Muscle layer of colon (tissue), 2 donors: ENCODE results near the gene PYHIN1.

Experiments
- H3K27ac ChIP-seq: one replicate; pipeline ENCODE4 v1.7.0; 2013; ENCODE audit warnings: low read depth, mild to moderate bottlenecking, low read length, moderate library complexity
- H3K27me3 ChIP-seq, 2 donors: one replicate each; pipeline ENCODE4 v1.7.0; 2013; ENCODE audit warnings: low read length in 2 of 2, mild to moderate bottlenecking in 2 of 2; ENCODE audit not compliant: insufficient read depth in 2 of 2, control insufficient read depth in 1 of 2
- H3K36me3 ChIP-seq: one replicate; pipeline ENCODE4 v1.7.0; 2013; ENCODE audit warnings: mild to moderate bottlenecking, low read length; ENCODE audit not compliant: insufficient read depth
- H3K4me1 ChIP-seq: one replicate; pipeline ENCODE4 v1.7.0; 2013; ENCODE audit warnings: mild to moderate bottlenecking, low read length; ENCODE audit not compliant: insufficient read depth
- H3K4me3 ChIP-seq, 2 donors: one replicate each; pipeline ENCODE4 v1.7.0; 2013; ENCODE audit warnings: low read length in 2 of 2, low read depth in 1 of 2, mild to moderate bottlenecking in 1 of 2, moderate library complexity in 1 of 2
- H3K9ac ChIP-seq: one replicate; pipeline ENCODE4 v1.7.0; 2013; ENCODE audit warnings: low read length
- H3K9me3 ChIP-seq: one replicate; pipeline ENCODE4 v1.7.0; 2013; ENCODE audit warnings: mild to moderate bottlenecking, low read length
- donor health status: abdominal sarcoma.
- donor health status: Adenocarcinoma of cecum.

The PYHIN1 gene

GRCh38 chr1:158979229-158979628 is 47.9 kb downstream of the PYHIN1 start:
- Histone ChIP-seq H3K9me3 (no peaks in the 10 kb centered on the region), H3K4me1 (no peaks in the 10 kb centered on the region), H3K27me3 (no peaks in the 10 kb centered on the region)

DNA sequence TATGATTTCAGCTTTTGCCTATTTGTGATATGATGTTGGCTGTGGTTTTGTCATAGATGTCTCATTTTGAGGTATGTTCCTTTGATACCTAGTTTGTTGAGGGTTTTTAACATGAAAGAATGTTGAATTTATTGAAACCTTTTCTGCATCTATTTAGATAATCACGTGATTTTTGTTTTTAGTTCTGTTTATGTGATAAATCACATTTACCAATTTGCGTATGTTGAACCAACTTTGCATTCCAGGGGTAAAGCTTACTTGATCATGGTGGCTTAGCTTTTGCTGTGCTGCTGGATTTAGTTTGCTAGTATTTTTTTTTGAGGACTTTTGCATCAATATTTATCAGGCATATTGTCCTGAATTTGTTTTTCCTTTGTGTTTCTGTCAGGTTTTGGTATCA is 51.9 kb downstream of the PYHIN1 start:
- H3K4me1 ChIP-seq: no peaks in the 10 kb centered on the region
- no peaks in the 10 kb centered on the region for H3K27me3 ChIP-seq
- H3K4me3 ChIP-seq: no peak overlapping the region
- H3K9me3 ChIP-seq: no peaks in the 10 kb centered on the region
- no peaks in the 10 kb centered on the region for H3K36me3 ChIP-seq
- no peak overlapping the region for H3K9ac ChIP-seq
- H3K27ac ChIP-seq: no peak overlapping the region

More at GRCh38 chr1:158979229-158979628, 47.9 kb downstream of the PYHIN1 start:
- H3K27ac ChIP-seq: no peak overlapping the region
- H3K9ac ChIP-seq: no peak overlapping the region
- H3K36me3 ChIP-seq: no peaks in the 10 kb centered on the region
- H3K4me3 ChIP-seq: no peak overlapping the region

DNA sequence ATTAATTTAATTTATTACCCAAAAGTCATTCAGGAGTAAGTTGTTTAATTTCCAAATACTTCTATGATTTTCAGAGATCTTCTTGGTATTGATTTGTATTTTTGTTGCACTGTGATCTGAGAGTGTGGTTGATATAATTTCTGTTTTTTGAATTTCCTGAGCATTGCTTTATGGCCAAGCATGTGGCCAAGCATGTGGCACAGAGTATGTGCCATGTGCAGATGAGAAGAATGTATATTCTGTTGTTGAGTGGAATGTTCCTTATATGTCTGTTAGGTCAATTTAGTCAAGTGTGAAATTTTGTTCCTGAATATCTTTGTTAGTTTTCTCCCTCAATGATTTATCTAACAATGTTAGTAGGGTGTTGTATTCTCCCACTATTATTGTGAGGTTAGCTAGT is 53.0 kb downstream of the PYHIN1 start:
- Histone ChIP-seq H3K4me1 (no peaks in the 10 kb centered on the region), H3K9me3 (no peaks in the 10 kb centered on the region), H3K9ac (no peak overlapping the region), H3K4me3 (no peak overlapping the region), H3K27ac (no peak overlapping the region), H3K36me3 (no peaks in the 10 kb centered on the region), H3K27me3 (no peaks in the 10 kb centered on the region)

DNA sequence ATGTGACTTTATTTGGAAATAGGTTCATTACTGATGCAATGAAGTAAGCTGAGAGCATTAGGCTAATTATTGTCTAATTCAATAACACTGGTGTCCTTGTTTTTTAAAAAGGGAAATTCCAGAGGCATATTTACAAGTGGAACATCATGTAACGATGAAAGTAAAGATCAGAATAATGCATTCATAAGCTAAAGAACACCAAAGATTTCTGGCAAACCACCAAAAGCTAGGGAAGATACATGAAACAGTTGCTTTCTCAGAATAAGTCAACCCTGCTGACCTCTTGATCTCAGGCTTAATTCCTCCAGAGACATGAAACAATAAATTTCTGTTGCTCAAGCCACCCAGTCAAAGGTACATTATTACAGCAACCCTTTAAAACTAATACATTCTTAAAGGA is 58.1 kb downstream of the PYHIN1 start:
- H3K4me1 ChIP-seq: no peaks in the 10 kb centered on the region
- H3K4me3 ChIP-seq: no peak overlapping the region
- no peaks in the 10 kb centered on the region for H3K36me3 ChIP-seq
- H3K27ac ChIP-seq: no peak overlapping the region
- H3K27me3 ChIP-seq: no peaks in the 10 kb centered on the region
- no peaks in the 10 kb centered on the region for H3K9me3 ChIP-seq
- H3K9ac ChIP-seq: no peak overlapping the region

- Histone ChIP-seq H3K27me3 (no peaks in the 10 kb centered on the region), H3K27ac (no peak overlapping the region), H3K36me3 (no peaks in the 10 kb centered on the region), H3K9ac (no peak overlapping the region), H3K4me1 (no peaks in the 10 kb centered on the region), H3K4me3 (no peak overlapping the region), H3K9me3 (no peaks in the 10 kb centered on the region)
These were observed 61.5 kb downstream of the PYHIN1 start for GRCh38 chr1:158992787-158993312.

DNA sequence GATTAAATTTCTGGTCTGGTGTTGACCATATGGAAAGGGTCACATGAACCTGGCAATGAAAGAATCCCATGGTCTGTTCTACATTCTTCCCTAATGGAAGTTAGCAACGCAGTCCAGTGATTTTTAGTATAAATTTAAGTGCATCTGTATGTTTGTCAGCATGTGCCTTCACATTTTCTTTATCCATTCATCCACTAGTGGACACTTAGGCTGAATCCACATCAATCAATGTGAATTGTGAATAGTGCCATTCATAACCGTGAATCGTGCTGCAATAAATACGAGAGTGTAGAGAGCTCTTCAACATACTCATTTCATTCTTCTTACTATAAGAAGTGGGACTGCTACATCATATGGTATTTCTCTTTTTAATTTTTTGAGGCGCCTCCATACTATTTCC is 65.6 kb downstream of the PYHIN1 start:
- Histone ChIP-seq H3K27ac (no peak overlapping the region), H3K4me3 (no peak overlapping the region), H3K36me3 (no peaks in the 10 kb centered on the region), H3K4me1 (peaks cover 20% of the 10 kb centered on the region), H3K9ac (no peak overlapping the region), H3K9me3 (no peaks in the 10 kb centered on the region), H3K27me3 (no peaks in the 10 kb centered on the region)

DNA sequence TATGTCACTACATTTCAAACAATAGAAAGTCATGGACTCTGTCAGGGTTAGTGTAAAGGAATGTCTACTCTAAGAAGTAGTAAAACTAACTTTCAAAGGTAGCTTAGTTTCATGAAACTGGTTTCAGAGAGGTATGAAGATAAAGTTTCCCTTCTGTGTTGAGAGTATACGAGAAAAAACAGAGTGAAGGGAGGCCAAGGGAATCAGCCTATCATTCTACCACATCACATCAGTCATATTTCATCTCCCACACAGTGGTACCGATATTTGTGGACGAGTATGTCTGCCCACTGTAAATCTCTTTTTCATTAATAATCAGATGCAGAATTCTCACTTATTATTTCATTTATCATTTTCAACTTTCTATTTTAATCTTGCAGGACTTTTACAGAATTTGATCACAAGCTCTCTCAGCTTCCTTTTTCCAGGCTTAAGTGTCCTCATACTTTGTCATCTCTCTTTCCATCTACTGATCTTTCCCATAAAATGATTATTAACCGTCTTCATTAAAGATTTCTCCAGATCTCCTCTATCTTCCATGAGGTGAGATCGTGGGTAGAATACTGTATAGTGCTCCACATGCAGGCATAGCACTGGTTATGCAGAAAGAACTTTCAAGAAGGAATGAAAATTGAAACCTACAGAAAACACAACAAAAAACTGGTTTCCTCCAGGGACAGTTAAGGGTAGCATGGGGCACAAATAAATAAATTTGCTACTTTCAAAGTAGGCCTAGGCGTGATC is 66.9 kb downstream of the PYHIN1 start:
- Histone ChIP-seq H3K27ac (no peak overlapping the region), H3K4me1 (peaks cover 20% of the 10 kb centered on the region), H3K9me3 (no peaks in the 10 kb centered on the region), H3K27me3 (no peaks in the 10 kb centered on the region), H3K9ac (no peak overlapping the region), H3K36me3 (no peaks in the 10 kb centered on the region), H3K4me3 (peak overlapping the region in 1 of 2 donors; percentile 67)

DNA sequence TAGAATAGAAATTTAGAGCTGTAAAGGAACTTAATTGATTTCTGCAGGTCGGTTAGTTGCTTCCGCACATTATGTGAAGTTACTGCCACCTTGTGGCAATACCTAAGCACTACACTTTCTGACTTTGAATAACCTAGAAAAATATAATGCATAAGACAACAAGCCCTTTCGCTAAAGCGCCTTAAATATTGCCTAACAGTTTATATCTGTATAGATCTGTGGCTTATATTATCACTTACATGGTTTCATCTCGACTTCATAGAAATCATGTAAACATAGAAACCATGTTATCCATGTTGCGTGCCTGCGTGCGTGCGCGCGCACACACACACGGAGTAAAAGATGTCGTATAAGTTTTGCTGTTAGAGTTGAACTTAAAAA is 67.4 kb downstream of the PYHIN1 start:
- peak overlapping the region; percentile 21 for H3K9ac ChIP-seq
- peaks cover 20% of the 10 kb centered on the region for H3K4me1 ChIP-seq
- H3K27ac ChIP-seq: no peak overlapping the region
- H3K4me3 ChIP-seq: peak overlapping the region in 1 of 2 donors; percentile 67
- H3K27me3 ChIP-seq: no peaks in the 10 kb centered on the region
- no peaks in the 10 kb centered on the region for H3K36me3 ChIP-seq
- no peaks in the 10 kb centered on the region for H3K9me3 ChIP-seq

GRCh38 chr1:158999316-159000069 is 68.1 kb downstream of the PYHIN1 start:
- Histone ChIP-seq H3K27ac (peak overlapping the region; percentile 75), H3K4me1 (peaks cover 20% of the 10 kb centered on the region), H3K9me3 (no peaks in the 10 kb centered on the region), H3K27me3 (no peaks in the 10 kb centered on the region), H3K4me3 (peak overlapping the region; percentile 20 to 67), H3K36me3 (no peaks in the 10 kb centered on the region), H3K9ac (peak overlapping the region; percentile 57)

DNA sequence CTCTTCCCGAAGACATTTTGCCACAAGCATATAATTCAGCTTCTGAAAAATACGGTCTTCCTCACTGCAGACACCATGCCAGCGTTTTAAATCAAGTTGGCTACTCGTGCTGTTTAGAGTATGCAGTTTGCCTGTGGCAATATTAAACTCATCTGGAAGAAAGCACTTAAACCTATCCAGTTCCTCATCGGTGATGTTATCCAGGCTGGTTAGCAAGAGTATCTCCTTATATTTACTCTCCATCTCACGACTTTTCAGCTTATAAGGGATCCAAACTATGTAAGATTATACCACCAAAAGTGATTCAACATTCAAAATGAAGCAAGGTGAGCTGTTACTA is 68.7 kb downstream of the PYHIN1 start:
- Histone ChIP-seq H3K27me3 (no peaks in the 10 kb centered on the region), H3K36me3 (no peaks in the 10 kb centered on the region), H3K4me3 (peak overlapping the region in 1 of 2 donors; percentile 67), H3K9me3 (no peaks in the 10 kb centered on the region), H3K4me1 (peaks cover 20% of the 10 kb centered on the region), H3K27ac (peak overlapping the region; percentile 75), H3K9ac (peak overlapping the region; percentile 57)

DNA sequence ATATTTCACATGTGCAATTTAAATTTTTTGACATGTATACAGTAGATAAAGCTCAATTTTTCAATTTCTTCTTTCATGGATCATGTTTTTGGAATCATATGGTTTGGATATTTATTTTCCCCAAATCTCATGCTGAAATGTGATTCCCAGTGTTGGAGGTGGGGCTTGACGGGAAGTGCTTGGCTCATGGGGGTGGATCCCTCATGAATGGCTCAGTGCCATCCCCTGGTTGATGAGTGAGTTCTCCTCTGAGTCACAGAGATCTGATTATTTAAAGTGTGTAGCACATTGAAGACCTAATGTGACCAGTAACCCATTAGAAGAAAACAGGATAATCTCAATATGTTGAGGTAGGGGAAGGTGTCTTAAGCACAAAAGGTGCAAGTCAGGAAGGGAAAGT is 69.3 kb downstream of the PYHIN1 start:
- peak overlapping the region; percentile 10 to 67 for H3K4me3 ChIP-seq
- H3K27ac ChIP-seq: peak overlapping the region; percentile 75
- no peaks in the 10 kb centered on the region for H3K9me3 ChIP-seq
- peaks cover 20% of the 10 kb centered on the region for H3K4me1 ChIP-seq
- H3K9ac ChIP-seq: no peak overlapping the region
- no peaks in the 10 kb centered on the region for H3K36me3 ChIP-seq
- H3K27me3 ChIP-seq: no peaks in the 10 kb centered on the region
